Lower leg skin (tissue), 3 donors: Measurements from ENCODE around the gene MTMR2.

Source experiments
- CTCF ChIP-seq, 3 donors: fragments of 450-650 bp; IDR thresholded peaks; one replicate each; pipeline ENCODE4 v1.5.1; 2016; ENCODE audit warnings: antibody characterized with exemption in 3 of 3, mild to moderate bottlenecking in 3 of 3, moderate library complexity in 2 of 3
- POLR2A ChIP-seq, 2 donors: fragments of 450-650 bp; IDR thresholded peaks; one replicate each; pipeline ENCODE4 v1.6.1; 2016 to 2017; ENCODE audit warnings: antibody characterized with exemption in 2 of 2, mild to moderate bottlenecking in 1 of 2, moderate library complexity in 1 of 2

DNA sequence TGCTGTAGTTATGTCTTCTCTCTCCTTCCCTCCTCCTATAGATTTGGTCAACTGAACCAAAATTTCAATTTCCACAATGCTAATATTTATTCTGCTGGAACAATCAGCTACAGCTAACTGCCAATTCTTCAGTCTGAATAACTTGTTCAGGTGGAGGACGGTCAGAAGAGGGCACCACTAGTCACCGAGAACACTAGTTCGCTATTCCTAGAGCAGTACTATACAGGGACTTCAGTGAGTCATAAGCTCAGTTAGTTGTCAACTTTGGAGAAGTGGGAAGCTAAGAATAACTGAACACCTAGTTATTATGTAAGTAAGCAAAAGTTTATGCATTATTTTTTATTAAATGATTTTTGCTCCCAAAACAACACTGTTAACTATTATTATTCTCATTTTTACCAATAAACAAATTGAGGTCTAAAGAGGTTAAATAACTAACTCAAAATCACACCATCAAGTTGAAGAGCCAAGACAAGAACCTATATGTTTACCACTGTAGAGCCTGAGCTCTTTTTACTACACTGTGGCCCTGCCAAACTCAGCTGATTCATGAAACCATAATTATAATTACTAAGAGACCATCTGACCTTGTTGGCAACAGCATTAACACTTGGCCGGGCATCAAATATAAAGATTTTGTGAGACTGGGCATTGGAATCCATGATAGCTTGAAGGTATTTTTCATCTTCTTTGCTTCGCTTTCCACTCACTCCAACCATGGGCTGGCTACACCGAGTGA is 74.7 kb downstream of the MTMR2 start:
- peak in 1 of 3 donors; percentile 32 for TF ChIP-seq CTCF (IDR thresholded peaks at IDR 0.05)
- no peak for TF ChIP-seq POLR2A (IDR thresholded peaks at IDR 0.05)
